Activated T-cell treated with anti-CD3 and anti-CD28 coated beads, Interleukin-2, amount 50 U/mL, for 1 hour (primary cell): Measurements from ENCODE around the gene ARPC1B.

Experiments used
- DNase-seq: peaks from one replicate; pipeline ENCODE4 v3.0.0-alpha.2; 2020

Gene ARPC1B

DNA sequence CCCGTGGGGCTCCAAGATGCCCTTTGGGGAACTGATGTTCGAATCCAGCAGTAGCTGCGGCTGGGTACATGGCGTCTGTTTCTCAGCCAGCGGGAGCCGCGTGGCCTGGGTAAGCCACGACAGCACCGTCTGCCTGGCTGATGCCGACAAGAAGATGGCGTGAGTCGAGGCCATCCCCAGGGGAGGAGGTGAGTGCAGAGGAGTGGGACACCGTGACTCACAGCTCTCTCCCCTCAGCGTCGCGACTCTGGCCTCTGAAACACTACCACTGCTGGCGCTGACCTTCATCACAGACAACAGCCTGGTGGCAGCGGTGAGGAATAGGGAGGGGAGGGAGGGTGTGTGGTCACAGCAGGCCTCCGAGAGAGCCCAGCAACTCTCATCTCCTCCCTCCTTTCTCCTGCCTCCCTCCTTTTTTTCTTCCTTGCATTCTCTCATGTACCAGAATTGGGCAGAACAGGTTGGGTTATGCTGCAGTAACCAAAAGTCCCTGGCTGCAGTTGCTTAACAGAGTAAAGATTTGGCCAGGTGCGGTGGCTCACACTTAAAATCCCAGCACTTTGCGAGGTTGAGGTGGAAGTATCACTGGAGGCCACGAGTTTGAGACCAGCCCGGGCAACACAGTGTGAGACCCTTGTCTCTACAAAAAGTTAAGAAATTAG, 16.5 kb downstream of the ARPC1B start:
- no peak for DNase-seq

- DNase-seq: no peak
Observed at GRCh38 chr7:99392046-99392445, 17.5 kb downstream of the ARPC1B start.

GRCh38 chr7:99392659-99393354, 18.3 kb downstream of the ARPC1B start:
- DNase-seq: peak; percentile 87

GRCh38 chr7:99393355-99394187, 19.0 kb downstream of the ARPC1B start:
- no peak for DNase-seq

DNA sequence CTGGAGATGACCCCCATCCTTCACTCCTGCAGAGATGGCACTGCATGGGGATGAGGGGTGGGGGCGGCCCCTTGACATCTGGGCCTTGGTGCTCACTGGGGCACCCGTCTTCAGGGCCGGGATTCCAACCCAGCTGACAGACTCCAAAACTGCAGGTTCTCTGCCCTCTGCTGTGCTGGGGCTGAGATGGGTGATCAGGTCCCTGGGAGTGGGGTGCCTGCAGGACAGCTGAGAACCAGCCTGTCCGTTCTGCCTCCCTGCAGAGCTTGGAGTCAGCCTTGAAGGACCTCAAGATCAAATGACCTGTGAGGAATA, 19.6 kb downstream of the ARPC1B start:
- no peak for DNase-seq

GRCh38 chr7:99395616-99396327, 21.2 kb downstream of the ARPC1B start:
- DNase-seq: no peak

DNA sequence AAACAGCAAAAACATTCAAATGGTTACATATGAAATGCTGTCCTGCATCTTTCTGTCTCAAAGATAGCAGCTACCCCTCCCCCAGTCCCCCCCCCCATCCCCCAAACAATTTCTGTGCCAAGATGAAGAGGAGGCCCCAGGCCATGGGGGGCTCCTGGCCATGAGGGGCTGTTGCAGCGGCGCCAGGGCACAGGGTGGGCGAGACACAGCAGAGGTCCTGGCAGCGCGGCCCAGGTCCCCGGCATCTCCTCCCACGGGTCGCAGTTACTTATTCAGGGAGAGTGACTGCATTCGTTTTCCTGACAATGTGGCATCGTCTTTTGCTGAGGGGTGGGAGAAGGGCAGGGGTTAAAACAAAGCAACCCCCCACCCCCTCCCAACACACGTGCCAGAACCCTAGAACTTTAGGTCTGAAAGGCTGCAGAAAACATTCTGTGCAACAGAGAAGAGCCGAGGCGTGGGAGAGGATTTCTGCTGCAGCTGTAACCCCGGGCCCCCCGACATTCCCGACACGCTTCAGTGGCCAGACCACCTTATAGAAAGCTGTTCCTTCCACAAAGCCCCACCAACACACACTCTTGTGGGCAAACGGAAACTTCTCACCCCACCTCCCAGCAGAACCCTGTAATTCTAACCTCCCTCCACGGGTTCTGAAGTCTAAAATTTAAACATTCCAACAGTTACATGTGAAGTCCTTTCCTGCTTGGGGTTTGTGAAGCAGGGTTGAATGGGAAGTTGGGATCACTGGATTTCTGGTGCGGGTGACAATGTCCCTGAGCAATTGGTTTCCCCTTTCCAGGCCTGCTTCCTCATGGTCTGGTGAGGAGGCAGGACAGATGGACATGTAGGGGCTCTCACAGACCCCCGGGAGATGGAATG, 22.1 kb downstream of the ARPC1B start:
- no peak for DNase-seq

DNA sequence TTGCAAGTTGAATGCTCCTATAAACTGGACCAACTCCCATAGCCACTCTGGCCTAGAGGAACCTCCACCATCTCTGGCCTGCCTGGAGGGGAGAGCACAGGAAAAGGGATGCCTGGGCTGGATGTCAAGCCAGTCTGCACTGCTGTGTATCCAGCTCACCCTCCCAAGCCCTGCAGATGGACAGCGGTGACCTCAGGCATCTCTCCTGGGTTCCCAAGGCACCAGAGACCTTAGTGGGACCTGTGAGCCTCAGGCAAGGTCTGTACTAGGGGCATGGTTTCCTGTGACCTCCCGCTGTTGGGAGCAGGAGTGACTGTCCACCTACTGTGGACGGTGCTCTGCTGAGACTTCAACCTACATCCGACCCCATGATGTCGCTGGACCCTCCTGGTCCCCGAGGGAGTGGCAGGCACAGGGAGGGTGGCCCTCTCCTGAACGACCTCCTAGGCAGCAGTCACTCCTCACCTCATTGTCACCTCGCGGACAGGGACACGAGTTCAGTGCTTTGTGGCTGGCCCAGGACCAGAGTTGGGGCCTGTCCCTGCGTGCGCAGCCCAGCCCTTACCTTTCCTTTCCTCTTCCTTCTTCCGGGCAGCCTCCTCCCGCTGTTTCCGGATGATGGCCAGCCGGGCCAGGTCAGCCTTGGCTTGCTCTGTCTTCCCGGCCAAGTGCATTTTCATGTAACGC, 22.9 kb downstream of the ARPC1B start:
- no peak for DNase-seq

- no peak for DNase-seq
Observed at GRCh38 chr7:99398891-99399445, 24.4 kb downstream of the ARPC1B start.

GRCh38 chr7:99399597-99399996, 25.1 kb downstream of the ARPC1B start:
- no peak for DNase-seq

DNA sequence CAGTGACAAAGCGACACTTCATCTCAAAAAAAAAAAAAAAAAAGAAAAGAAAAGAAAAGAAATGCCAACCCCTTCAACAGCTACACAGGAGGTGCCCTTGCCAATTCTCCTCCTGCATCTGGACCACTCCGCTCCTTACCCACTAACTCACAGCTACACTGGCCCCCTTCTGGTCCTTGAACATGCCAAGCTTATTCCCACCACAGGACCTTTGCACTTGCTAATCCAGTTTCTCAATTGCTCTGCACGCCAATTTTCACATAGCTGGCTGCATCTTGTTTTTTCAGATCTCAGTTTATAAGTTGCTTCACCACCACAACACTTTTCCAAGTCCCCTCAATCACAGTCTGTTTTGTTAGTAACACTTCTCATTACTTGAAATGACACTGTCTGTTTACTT, 28.3 kb downstream of the ARPC1B start:
- no peak for DNase-seq

DNA sequence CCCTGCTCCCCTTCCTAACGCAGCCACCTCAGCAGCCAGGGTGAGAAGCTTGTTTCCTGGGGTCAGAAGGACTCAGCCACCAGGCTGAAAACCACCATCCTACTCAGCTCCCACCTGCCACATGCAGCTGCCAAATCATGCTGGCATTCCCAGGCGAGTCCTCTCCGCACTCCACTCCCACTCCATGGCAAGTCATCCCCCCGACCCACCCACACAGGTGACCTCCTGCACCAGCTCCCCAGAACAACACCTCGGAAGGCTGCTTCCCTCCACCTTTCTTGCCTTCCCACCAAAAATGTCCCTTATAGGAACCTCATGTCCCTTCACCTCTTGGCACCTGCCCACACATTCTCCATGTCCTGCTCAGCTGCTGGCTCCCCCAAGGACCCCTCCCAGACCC, 29.2 kb downstream of the ARPC1B start:
- DNase-seq: no peak

DNA sequence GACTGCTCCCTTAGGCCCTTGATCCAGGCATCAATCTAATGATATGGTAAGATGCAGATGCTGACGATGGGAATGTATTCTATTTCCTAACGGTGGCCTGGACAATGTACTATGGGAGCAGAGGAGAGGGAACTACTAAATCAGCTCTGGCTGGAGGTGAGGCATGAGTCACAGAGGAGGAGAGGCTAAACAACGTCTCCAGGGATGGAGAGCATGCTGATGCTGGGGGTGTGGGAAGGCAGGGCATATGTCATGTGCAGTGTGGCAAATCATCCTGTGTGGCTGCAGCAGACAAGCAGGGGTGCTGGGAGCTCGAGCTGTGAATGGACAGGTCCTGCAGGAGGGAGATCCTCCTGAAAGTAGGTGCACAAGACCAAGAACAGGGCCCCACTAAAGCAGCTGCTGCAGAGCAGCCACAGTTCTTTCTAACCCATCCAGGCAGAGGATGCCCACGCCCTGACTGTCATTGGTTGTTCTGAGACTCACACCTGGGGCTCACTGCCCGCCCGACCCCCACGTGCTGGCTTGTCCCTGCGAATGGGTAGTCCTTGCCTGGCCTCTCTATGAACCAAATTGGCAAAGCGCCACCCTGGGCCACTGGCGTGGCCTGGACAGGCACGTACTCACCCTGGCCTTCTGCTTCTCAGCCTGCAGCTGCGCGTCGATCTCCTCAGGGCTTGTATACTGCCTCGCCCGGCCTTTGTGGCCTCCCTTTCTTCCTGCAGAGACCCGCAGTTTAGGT, 29.9 kb downstream of the ARPC1B start:
- DNase-seq: no peak

GRCh38 chr7:99404977-99405320, 30.4 kb downstream of the ARPC1B start:
- DNase-seq: no peak

- no peak for DNase-seq
Observed at GRCh38 chr7:99406557-99406956, 32.0 kb downstream of the ARPC1B start.

DNA sequence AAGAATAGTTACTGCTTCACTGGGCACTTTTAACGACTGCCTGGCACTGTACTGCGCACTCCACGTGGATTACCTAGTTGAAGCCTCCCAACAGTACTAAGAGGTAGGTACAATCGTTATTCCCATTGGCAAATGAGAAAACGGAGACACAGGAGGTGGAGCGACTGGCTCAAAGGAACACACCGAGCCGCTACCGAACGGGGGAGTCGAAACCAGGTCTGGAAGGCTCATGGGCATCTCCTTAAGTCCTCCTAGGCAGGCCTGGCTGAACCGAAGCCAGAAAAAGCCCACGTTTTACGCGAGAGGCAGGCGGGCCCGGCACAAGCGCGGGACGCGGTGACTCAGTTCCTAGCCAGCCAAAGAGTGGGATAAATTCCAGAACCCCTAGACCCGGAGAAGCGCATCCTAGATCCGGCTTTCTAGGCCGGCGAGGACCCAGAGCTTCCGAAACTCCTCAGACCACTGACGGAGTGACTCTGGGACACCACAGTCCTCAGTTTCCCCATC, 33.4 kb downstream of the ARPC1B start:
- DNase-seq: no peak

GRCh38 chr7:99408379-99409191, 34.1 kb downstream of the ARPC1B start, which contains the start of the genes BUD31 and PDAP1:
BUD31 (plus strand) TSS chr7:99408969; CDS start chr7:99411093, 2,124 bp downstream.
PDAP1 (minus strand) TSS chr7:99408597; CDS start chr7:99408548, 49 bp downstream.
- peak; percentile 98 for DNase-seq

GRCh38 chr7:99409192-99409572, 34.7 kb downstream of the ARPC1B start:
- no peak for DNase-seq

DNA sequence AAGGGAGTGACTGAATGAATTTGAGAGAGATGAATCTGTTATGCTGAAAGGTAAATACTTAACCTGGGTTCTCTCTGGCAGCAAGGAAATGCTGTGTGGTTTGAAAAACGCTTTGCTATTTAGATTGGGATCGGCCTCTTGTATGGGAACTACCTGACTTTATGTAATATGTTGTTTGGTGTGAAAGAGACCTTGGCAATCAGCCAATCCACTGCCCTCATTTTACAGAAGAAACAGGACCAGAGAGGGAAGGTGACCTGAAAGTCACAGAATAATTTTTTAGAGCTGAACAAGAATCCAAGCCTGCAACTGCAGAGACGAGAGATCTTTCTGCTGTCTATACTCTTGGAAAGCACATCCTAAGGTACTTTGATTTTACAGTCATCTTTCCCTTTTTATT, 35.3 kb downstream of the ARPC1B start:
- DNase-seq: no peak
